Fibroblast of pulmonary artery (primary cell): ENCODE results near the gene WFIKKN1.

Source experiments
- DNase-seq: peaks from one replicate; pipeline ENCODE4 v3.0.0-alpha.2; 2010; ENCODE audit warnings: low read depth
- H3K4me3 ChIP-seq: replicated peaks from 2 replicates; pipeline ENCODE4 v1.5.1; 2011; ENCODE audit warnings: low read depth, mild to moderate bottlenecking, control low read depth, low read length, moderate library complexity
- CTCF ChIP-seq: IDR thresholded peaks from 2 replicates; pipeline ENCODE4 v1.5.1; 2011; ENCODE audit warnings: mild to moderate bottlenecking, control low read depth, low read length, inconsistent platforms; ENCODE audit errors: missing control alignments

Gene WFIKKN1

GRCh38 chr16:659618-660017 is 28.8 kb downstream of the WFIKKN1 start:
- no peak for DNase-seq
- TF ChIP-seq CTCF, result no peak
- H3K4me3 ChIP-seq, result no peak overlapping the region

GRCh38 chr16:660132-660458 is 29.3 kb downstream of the WFIKKN1 start:
- no peak for TF ChIP-seq CTCF

DNA sequence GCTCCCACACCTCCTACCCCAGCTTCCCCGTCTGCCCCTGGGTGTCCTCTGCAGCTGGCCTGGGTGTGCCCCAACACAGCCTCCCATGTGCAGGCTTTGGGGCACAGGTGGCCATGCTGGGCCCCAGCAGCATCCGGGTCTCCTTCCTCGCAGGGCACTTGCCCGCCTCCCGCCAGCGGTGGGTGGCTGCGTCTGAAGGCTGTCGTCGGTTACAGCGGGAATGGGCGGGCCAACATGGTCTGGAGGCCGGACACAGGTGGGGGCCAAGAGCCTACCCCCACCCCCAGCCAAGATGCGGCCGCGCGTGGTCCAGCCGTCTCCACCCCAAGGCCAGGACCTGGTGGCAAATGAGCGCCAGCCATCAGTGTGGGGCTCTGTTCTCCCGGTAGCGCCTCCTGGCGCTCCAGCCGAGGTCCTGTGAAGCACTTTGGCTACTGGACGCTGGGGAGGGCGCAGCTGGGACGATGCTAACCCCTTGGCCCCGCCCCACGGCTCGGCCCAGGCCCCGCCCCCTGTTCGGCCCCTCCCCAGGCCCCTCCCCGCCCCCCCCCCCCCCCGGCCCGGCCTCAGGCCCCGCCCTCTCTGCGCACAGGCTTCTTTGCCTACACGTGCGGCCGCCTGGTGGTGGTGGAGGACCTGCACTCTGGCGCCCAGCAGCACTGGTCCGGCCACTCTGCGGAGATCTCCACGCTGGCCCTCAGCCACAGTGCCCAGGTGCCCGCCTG is 29.8 kb downstream of the WFIKKN1 start:
- no peak overlapping the region for H3K4me3 ChIP-seq
- peak; percentile 27 for TF ChIP-seq CTCF
- peak; percentile 76 for DNase-seq

More at GRCh38 chr16:660132-660458, 29.3 kb downstream of the WFIKKN1 start:
- no peak for DNase-seq
- H3K4me3 ChIP-seq, result no peak overlapping the region

GRCh38 chr16:661184-661821 is 30.5 kb downstream of the WFIKKN1 start:
- no peak overlapping the region for H3K4me3 ChIP-seq
- TF ChIP-seq CTCF, result no peak
- DNase-seq, result no peak

- no peak overlapping the region for H3K4me3 ChIP-seq
- DNase-seq, result no peak
- TF ChIP-seq CTCF, result no peak
Measured at GRCh38 chr16:662095-662494, 31.3 kb downstream of the WFIKKN1 start.

- no peak for TF ChIP-seq CTCF
- H3K4me3 ChIP-seq, result no peak overlapping the region
- no peak for DNase-seq
Measured at GRCh38 chr16:662597-662996, 31.8 kb downstream of the WFIKKN1 start.

DNA sequence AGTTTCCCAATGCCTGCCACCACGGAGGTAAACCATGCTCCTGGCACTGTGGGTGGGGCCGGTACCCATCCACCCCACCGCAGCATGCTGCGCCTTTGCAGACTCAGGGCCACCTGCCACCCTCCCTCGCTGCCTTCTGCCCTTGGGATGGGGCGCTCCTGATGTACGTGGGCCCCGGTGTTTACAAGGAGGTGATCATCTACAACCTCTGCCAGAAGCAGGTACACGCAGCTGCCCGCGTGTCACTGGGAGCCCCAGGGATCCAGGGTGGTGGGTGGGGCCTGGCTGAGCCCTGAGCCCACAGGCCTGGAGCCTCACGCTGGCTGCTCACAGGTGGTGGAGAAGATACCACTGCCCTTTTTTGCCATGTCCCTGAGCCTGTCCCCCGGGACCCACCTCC is 35.8 kb downstream of the WFIKKN1 start:
- H3K4me3 ChIP-seq, result no peak overlapping the region
- no peak for TF ChIP-seq CTCF
- no peak for DNase-seq
